GM03348 (cell line): ENCODE data around the gene POU5F1.
A peak's percentile ranks its signal among the peaks of the same experiment; 100 is the strongest.

Experiments used
- DNase-seq: peaks from one replicate; pipeline ENCODE4 v3.0.0; 2012; ENCODE audit warnings: low spot score

Gene POU5F1

GRCh38 chr6:31139599-31139998 is 30.9 kb downstream of the POU5F1 start:
- DNase-seq = peak; percentile 41

GRCh38 chr6:31138982-31139381 is 31.5 kb downstream of the POU5F1 start, which contains the start of gene PSORS1C2:
Gene PSORS1C2, minus strand, starts transcription at chr6:31139066. Its CDS starts 40 bp downstream, at chr6:31139026.
- no peak for DNase-seq

DNA sequence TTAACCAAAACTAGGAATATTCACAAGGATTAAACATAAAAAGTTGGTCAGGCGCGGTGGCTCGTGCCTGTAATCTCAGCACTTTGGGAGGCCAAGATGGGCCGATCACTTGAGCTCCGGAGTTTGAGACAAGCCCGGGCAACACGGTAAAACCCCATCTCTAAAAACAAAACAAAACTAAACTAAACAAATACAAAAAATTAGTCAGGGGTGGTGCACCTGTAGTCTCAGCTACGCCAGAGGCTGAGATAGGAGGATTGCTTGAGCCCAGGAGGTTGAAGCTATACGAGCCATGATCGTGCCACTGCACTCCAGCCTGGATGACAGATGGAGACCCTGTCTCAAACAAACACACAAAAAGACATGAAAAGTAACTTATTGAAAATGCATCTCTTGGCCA is 34.8 kb downstream of the POU5F1 start:
- no peak for DNase-seq

DNA sequence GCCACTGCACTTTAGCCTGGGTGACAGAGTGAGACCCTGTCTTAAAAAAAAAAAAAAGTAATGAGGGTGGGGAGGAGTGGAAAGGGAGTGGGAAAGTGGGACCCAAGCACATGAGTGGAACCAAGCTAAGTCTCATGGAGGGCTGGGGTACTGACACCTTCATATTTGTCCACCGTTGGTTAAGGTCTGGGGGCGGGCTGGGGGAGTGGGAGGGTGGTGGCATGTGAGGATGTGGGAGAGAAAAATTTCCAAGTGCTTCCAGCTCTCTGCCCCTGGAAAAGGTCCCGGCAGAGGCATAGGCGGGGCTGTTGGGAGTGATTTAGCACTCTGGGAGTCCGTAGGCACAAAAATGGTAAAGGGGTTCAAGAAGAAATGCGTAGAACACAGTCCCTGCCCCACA is 37.7 kb downstream of the POU5F1 start:
- DNase-seq = no peak

- DNase-seq = no peak
Measured at GRCh38 chr6:31131595-31131994, 38.9 kb downstream of the POU5F1 start.

DNA sequence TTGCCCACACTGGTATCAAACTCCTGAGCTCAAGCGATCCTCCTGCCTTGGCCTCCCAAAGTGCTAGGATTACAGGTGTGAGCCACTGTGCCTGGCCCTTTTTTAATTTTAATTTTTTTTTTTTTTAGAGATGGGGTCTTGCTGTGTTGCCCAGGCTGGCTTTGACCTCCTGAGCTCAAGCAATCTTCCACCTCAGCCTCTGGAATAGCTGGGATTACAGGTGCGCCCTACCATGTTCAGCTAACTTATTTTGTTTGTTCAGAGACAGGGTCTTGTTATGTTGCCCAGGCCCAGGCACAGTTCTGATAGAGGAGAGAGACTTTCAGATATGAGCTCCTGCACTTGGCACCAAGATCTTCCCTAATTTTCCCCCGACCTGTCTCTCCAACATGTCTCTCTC is 39.7 kb downstream of the POU5F1 start:
- DNase-seq = no peak

- no peak for DNase-seq
Measured at GRCh38 chr6:31129130-31129529, 41.4 kb downstream of the POU5F1 start.

DNA sequence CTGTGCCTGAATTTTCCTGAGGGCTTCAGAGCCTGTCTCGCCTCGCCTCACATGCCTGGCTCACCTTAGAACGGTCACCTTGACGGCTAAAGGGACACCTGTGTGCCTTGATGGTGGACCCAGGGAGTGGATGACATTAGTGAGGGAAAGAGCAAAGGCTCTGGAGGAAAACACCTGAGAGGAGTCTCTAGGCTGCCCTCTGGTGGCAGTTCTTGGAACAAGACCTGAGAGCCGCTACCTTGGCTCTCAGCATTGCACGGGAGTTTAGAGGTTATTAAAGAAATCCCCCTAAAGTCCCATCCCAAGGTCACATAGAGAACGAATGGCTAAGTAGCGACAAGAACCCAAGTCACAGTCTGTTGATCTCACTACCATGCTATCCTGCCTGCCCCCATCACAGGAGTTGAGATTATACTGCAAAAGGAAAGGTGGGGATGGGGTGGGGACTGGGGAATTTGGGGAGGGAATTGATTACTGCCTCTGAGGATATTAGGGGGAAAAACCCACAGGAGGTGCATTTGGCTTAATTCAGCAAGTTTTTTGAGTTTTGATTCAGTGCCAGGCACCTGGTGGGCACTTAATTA is 42.3 kb downstream of the POU5F1 start:
- peak; percentile 63 for DNase-seq

GRCh38 chr6:31126396-31127175 is 43.9 kb downstream of the POU5F1 start:
- no peak for DNase-seq

- DNase-seq = peak; percentile 89
Measured at GRCh38 chr6:31125586-31126363, 44.7 kb downstream of the POU5F1 start.

DNA sequence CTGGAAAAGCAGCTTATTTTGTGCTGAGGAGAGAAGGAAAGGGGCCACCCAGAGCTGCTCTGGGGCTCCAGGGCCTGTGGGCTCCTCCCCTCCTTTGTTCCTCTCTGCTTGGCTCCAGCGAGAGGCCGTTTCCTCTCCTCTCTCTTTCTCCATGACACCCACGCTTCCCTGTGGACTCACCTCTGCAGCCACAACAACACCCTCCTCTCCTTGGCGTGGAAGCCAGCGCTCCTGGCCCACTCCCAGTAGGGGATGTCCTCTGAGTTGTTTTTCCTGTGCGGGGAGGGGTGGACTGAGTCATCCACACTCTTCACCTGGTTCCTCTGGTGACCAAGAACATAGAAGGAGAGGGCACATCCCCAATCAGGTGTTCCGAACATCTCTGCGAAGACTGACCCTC is 45.3 kb downstream of the POU5F1 start:
- no peak for DNase-seq

DNA sequence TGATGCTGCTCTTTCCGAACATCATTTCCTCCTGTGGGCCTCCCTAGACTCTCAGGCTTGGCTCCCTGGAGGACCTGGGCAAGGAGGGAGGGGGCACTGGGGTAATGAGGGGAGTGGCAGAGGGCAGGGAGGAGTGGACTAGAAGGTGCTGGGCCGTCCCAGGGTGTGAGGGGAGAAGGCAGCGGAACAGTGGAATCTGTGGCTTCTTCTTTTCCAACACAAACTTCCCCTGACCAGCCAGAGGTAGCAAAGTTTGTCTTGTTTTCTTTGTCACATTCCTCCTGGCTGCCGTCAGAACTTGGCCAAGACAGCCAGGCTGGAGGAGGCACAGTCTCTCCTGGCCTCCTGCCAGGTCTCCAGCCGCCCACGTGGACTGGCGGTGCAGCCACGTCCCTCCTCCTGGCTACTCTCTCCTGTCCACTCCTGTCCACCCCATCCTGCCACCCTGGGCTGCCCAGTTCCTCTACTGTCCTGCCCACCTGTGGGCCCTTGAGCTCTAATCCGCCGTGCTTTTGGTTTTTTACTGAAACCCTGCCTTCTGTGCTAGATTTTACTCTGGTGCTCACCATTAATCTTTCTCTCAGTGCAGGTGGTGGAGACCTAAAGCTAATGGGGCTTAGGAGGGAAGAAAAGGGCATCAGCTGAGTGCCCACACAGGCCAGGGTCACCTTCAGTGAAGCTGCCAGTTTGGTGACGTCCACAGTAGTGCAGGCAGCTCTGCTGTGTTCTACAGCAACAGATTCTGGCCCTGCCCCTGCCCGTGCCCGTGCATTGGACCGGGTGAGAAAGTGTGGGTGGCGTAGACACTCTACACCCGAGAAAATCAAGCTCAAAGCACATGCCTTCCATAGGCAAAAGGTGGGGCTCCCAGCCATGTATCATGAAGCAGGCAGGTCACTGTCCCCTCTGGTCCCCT is 47.4 kb downstream of the POU5F1 start:
- peak; percentile 87 for DNase-seq

- no peak for DNase-seq
Measured at GRCh38 chr6:31121131-31121790, 49.2 kb downstream of the POU5F1 start.

GRCh38 chr6:31120151-31120915 is 50.1 kb downstream of the POU5F1 start, which contains the start of gene CDSN:
Gene CDSN, minus strand, starts transcription at chr6:31120446. Its CDS starts 27 bp downstream, at chr6:31120419.
- DNase-seq = no peak

- no peak for DNase-seq
Measured at GRCh38 chr6:31118178-31118577, 52.3 kb downstream of the POU5F1 start.

- peak; percentile 31 for DNase-seq
Measured at GRCh38 chr6:31116661-31117385, 53.7 kb downstream of the POU5F1 start.

GRCh38 chr6:31115941-31116560 is 54.4 kb downstream of the POU5F1 start:
- DNase-seq = no peak

DNA sequence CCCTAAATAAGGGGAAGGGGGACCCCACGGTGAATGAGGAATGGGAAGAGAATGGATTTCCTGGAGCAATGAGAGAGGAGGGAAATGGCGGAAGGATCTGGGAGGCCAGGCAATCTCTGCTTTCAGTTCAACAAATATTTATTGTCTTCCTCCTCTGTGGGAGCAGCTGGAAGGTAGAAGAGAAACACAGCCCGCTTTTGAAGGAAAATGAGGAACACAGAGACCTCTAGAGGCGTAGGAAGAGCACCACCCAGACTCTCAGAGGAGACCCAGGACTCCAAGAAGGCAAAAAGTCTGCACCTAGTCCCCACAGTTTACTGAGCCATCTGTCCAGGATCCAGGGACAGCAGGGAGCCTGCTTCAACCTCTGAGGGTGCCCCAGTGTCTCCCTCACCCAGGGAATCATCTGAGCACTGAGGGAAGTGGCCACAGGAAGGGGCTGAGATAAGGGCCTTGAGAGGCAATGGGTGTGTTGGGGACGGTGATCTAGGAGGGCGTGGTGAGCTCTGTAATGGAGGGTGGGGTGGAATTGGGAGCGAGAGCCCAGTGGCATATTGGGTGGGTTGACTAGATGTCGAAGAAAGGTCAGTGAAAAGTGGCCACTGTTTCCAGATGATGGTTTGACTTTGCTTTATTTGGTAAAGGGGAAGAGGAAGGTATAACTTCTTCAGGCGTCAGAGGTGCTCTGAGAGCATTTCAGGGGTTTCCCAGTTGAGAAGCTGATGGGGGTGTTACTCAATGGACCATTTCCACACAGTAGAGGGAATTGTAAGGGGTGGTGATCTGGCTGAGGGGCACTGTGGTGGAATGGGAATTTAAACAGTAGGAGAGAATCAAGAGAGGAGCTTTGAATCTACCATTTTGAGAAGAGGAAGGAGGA is 55.3 kb downstream of the POU5F1 start:
- DNase-seq = no peak
